Erythroblast (primary cell): Measurements from ENCODE around the gene SLC9A4.
A peak's percentile ranks its signal among the peaks of the same experiment; 100 is the strongest.

Experiments used
- DNase-seq, 2 experiments: peaks; one replicate each; lab custom pipeline; 2025; lab: John Stamatoyannopoulos, UW
- GATA1 ChIP-seq: IDR thresholded peaks from 2 replicates; pipeline ENCODE4 v1.6.1; 2011; ENCODE audit warnings: low read depth, mild to moderate bottlenecking, control low read depth, low read length, moderate library complexity
- POLR2A ChIP-seq: IDR thresholded peaks from 2 replicates; pipeline ENCODE4 v1.6.1; 2011; ENCODE audit warnings: mild to moderate bottlenecking, low read length

Gene SLC9A4

GRCh38 chr2:102474785-102475184, 1.8 kb downstream of the SLC9A4 start:
- no peak for DNase-seq
- TF ChIP-seq GATA1 (no peak), POLR2A (no peak)

- no peak for TF ChIP-seq GATA1
- no peak for TF ChIP-seq POLR2A
- DNase-seq = no peak
Measured at GRCh38 chr2:102478686-102479470, 5.9 kb downstream of the SLC9A4 start.

- TF ChIP-seq GATA1 = no peak
- no peak for TF ChIP-seq POLR2A
- DNase-seq = no peak
Measured at GRCh38 chr2:102480285-102481195, 7.5 kb downstream of the SLC9A4 start.

DNA sequence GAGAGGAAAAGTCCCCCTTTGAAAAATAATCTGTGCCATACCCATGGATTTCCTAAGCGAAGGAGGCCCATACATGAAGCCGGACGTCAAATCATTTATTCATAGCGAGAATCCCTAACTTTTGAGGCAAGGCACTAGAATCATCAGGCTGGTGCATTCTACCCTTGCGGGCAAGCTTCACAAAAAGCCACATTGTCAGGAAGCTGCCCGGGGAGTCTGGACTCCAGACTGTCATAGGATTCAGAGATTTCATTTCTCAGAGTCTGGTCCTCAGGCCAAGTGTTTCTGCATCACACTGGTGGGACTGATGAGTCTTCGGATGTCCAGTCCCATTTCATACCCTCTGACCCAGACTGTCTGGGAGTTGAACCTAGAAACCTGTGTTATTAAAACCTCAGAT, 8.9 kb downstream of the SLC9A4 start:
- no peak for TF ChIP-seq POLR2A
- TF ChIP-seq GATA1 = no peak
- DNase-seq = no peak

DNA sequence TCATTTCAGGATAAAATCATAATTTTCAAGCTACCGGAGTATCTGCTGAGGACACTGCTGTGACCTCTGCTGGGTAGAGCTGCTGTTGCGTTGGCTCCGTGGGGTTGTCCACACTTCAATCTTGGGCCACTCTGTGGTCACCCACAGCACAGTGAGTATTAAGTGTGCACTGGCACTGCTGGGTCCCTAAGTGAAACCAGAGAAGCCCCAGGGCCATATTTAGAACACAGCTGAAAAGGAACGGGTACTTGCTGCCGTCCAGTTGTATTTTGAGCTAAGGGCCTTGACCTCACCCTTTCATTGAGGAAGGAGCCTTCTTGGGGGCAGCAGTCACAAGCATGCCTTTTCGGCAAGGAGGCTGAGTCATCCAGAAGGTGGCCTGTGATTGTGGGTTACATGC, 10.1 kb downstream of the SLC9A4 start:
- no peak for DNase-seq
- TF ChIP-seq GATA1 = no peak
- TF ChIP-seq POLR2A = no peak

DNA sequence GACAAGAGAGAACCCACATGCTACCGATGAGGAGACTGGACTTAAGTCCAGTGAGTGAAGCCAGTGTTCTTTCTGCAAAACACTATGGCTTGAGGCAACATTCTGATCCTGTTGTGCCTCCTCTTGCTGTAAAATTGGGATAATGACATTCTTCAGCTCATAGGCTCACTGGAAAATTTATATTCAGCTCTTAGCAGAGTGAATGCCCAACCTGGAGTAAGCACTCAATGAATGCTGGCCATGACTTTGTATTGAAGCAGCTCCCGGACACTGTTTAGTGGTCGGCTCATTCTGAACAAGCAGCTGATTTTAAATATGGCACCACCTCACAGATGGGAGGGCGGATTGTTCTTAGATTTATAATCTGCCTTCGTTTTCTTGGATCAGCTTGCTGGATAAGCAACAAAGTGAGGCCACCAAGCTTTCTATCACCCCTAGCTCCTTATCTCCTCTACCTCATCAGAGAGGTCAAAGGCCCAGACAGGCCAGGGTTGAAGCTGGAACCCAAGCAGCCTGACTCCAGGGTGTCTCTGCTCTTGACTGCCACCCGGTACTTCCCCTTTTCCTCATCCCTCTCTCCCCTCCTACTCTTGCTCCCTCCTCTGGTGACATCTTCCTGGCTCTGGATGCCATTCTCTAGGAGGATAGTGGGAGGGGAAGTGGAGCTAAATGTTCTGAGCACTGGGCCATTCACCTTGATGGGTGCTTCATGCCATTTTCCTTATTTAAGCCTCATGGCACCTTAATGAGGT, 11.5 kb downstream of the SLC9A4 start:
- DNase-seq = no peak

GRCh38 chr2:102485147-102485785, 12.2 kb downstream of the SLC9A4 start:
- TF ChIP-seq GATA1 (no peak), POLR2A (no peak)
- peak in 1 of 2 experiments; percentile 22 for DNase-seq

More for the DNA sequence above, 11.5 kb downstream of the SLC9A4 start:
- no peak for TF ChIP-seq GATA1
- no peak for TF ChIP-seq POLR2A

GRCh38 chr2:102486941-102487702, 14.1 kb downstream of the SLC9A4 start:
- no peak for DNase-seq
- TF ChIP-seq GATA1 (no peak), POLR2A (no peak)

- no peak for DNase-seq
- no peak for TF ChIP-seq POLR2A
- no peak for TF ChIP-seq GATA1
Measured at GRCh38 chr2:102487761-102488462, 14.9 kb downstream of the SLC9A4 start.

DNA sequence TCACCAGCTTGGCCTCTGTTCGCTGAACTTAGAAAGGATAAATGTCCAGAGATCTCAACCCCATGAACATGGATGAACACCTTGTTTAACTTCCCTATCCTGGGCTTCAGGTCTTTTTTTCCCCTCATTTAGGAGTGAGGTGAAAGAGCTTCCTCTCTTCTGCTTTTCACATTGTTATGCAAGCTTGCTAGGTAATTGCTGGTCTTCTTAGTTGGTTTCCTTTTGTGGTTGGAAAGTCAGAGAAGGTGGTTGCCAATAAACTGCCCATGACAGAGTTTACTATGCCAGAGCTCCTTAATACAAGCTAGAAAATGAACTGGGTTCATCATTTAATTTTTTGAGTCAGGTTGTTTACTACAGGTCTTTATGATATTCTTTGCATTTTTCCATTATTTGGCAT, 16.6 kb downstream of the SLC9A4 start:
- DNase-seq = no peak
- TF ChIP-seq GATA1 (no peak), POLR2A (no peak)

DNA sequence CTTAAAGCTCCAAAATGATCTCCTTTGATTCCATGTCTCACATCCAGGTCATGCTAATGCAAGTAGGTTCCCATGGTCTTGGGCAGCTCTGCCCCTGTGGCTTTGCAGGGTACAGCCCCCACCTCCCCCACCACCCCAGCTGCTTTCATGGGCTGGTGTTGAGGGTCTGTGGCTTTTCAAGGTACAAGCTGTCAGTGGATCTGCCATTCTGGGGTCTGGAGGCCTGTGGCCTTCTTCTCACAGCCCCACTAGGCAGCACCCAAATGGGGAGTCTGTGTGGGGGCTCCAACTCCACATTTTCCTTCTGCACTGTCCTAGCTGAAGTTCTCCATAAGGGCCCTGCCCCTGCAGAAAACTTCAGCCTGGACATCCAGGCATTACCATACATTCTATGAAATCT, 19.0 kb downstream of the SLC9A4 start:
- DNase-seq = no peak

DNA sequence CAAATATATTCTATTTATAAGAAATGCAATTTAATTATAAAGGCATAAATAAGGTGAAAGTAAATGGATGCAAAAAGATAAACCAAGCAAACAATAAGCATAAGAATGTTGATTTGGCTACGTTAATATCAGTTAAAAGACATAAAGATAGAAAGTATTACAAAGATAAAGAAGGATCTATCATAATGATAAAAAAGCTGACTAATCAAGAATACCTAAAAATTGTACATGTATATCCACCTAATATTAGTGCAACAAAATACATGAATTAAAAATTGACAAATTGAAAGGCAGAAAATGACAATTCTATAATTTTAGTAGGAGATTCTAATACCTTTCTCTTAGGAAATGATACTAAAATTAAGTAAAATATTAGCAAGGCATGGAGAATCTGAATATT, 21.5 kb downstream of the SLC9A4 start:
- no peak for DNase-seq
- TF ChIP-seq GATA1 (no peak), POLR2A (no peak)

More for the DNA sequence above, 19.0 kb downstream of the SLC9A4 start:
- no peak for TF ChIP-seq POLR2A
- TF ChIP-seq GATA1 = no peak

DNA sequence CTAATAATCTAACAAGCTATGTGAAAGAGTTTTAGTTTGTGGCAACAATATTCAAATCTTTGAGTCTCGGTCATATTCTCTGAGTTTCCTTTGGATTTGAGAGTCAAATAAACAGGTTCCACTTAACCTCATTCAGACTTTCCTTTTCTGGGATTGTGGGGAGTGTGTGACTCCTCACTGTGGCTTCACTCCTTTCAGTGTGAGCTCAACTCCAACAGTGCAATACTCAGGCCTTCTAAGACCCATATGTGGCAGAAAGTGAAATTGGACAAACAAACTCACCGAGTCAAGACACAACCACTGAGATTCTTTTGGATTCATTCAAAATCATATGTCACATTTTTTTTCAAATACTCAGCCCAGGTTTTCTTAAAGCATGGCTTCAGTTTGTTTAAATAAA, 25.4 kb downstream of the SLC9A4 start:
- DNase-seq = no peak
- no peak for TF ChIP-seq GATA1
- no peak for TF ChIP-seq POLR2A
